MCF 10A (cell line): ENCODE results near the gene FBXO40. TPM values are rescaled to one million over a fixed set of nuclear protein-coding genes. Genes with fewer than 3 reads are reported as not detected.

ENCODE experiments used
- Bru-seq: library from RNA; stranded (reverse); fragments of 400-500 nt; gene quantifications from one replicate; lab custom pipeline; 2021; lab: Mats Ljungman, UMichigan
- BruChase-seq, 2 experiments: library from RNA; stranded (reverse); fragments of 400-500 nt; gene quantifications; one replicate each; lab custom pipeline; 2021; lab: Mats Ljungman, UMichigan
- BruUV-seq: library from RNA; stranded (reverse); fragments of 400-500 nt; replicated peaks from 2 replicates; lab custom pipeline; 2021; lab: Mats Ljungman, UMichigan
- CTCF ChIA-PET: fragments of 300-600 bp; sonication (Branson Sonifier 250); formaldehyde crosslinking; extraction: SDS; loops from one replicate; lab custom pipeline; 2021; ENCODE audit warnings: antibody characterized with exemption, inconsistent platforms; lab: Yijun Ruan, JAX
- POLR2A ChIA-PET: fragments of 300-600, 350-650 bp; sonication (Branson Sonifier 250); formaldehyde crosslinking; extraction: SDS; loops from one replicate; lab custom pipeline; 2020; ENCODE audit warnings: antibody characterized with exemption, inconsistent platforms; lab: Yijun Ruan, JAX
- DNase-seq: peaks from one replicate; pipeline ENCODE4 v3.0.0-alpha.2; 2018; ENCODE audit not compliant: unreplicated experiment
- H3K27ac Mint-ChIP-seq: one replicate; pipeline ENCODE4 v1.8.0; 2022; ENCODE audit warnings: mild to moderate bottlenecking, low read depth, mixed read lengths; ENCODE audit not compliant: unreplicated experiment
- H3K27me3 Mint-ChIP-seq: one replicate; pipeline ENCODE4 v1.8.0; 2022; ENCODE audit warnings: mixed read lengths; ENCODE audit not compliant: insufficient read depth, unreplicated experiment
- H3K36me3 Mint-ChIP-seq: one replicate; pipeline ENCODE4 v1.8.0; 2022; ENCODE audit warnings: mild to moderate bottlenecking, moderate library complexity, mixed read lengths; ENCODE audit not compliant: insufficient read depth, unreplicated experiment
- H3K4me1 Mint-ChIP-seq: one replicate; pipeline ENCODE4 v1.8.0; 2022; ENCODE audit warnings: mixed read lengths; ENCODE audit not compliant: insufficient read depth, unreplicated experiment
- H3K4me3 Mint-ChIP-seq: one replicate; pipeline ENCODE4 v1.8.0; 2022; ENCODE audit warnings: mild to moderate bottlenecking, moderate library complexity, mixed read lengths; ENCODE audit not compliant: unreplicated experiment
- H3K9me3 Mint-ChIP-seq: one replicate; pipeline ENCODE4 v1.8.0; 2022; ENCODE audit warnings: mixed read lengths; ENCODE audit not compliant: unreplicated experiment
- CTCF ChIP-seq: fragments of 200-600 bp; IDR thresholded peaks from one replicate; pipeline ENCODE4 v1.8.0; 2022; ENCODE audit warnings: antibody characterized with exemption, mild to moderate bottlenecking; ENCODE audit not compliant: unreplicated experiment
- intact Hi-C: fragments of 100-400 bp; cut with micrococcal nuclease; formaldehyde crosslinking; loops from 2 replicates; pipeline ENCODE4 v1.14.1; 2022
- long read RNA-seq: library from polyadenylated mRNA; stranded (forward); transcript quantifications from one replicate; pipeline ENCODE4 v2.0.0, GENCODE V29; 2022
- total RNA-seq: library from RNA; stranded (reverse); gene quantifications from 2 replicates; pipeline ENCODE4 v1.2.3, GENCODE V29; 2022

FBXO40 gene
- total RNA-seq (not detected in 2 replicates), Bru-seq, nascent RNA (not detected), BruChase-seq, experiment 1, labeled RNA remaining after a 6-hour chase (not detected), BruChase-seq, experiment 2, labeled RNA remaining after a 2-hour chase (percentile 1 among the genes with signal in this experiment)
- long read RNA-seq: 0 reads

- TF ChIP-seq CTCF: no peak
- POLR2A ChIA-PET: no interaction called here
- CTCF ChIA-PET: interaction anchor here (0.7 to 0.8 kb wide), 2 partner anchors 54 to 792 kb away, joined by 3 to 5 read pairs; no protein-coding TSS in a partner anchor
- DNase-seq: no peak
- Mint-ChIP-seq H3K9me3 (no peaks in the 10 kb centered on the region), H3K4me3 (no peak within 1 kb of the TSS), H3K36me3 (no peaks in the 10 kb centered on the region), H3K27me3 (no peaks in the 10 kb centered on the region), H3K27ac (no peak within 1 kb of the TSS), H3K4me1 (no peaks in the 10 kb centered on the region)
- no TSS peak for BruUV-seq
- intact Hi-C loops: no loop called here
Observed at GRCh38 chr3:121592856-121593702, at the start of gene FBXO40. Gene FBXO40 (plus strand): TSS chr3:121593379. CDS start chr3:121620576, 27,197 bp downstream.

GRCh38 chr3:121545049-121545573 is 48.1 kb upstream of the FBXO40 start:
- H3K36me3 Mint-ChIP-seq: peaks cover 5% of the 10 kb centered on the region
- TF ChIP-seq CTCF: no peak
- H3K27me3 Mint-ChIP-seq: no peaks in the 10 kb centered on the region
- no TSS peak for BruUV-seq
- DNase-seq: no peak
- CTCF ChIA-PET: interaction anchor here (0.6 to 3.5 kb wide), 7 partner anchors 13 to 1494 kb away, joined by 3 to 27 read pairs (median 3); no protein-coding TSS in a partner anchor
- POLR2A ChIA-PET: interaction anchor here (0.7 to 2.9 kb wide), 9 partner anchors 19 to 872 kb away, joined by 3 to 14 read pairs (median 3); partner anchors contain the start of genes FAM162A, MIX23 and WDR5B
- no peaks in the 10 kb centered on the region for H3K9me3 Mint-ChIP-seq
- intact Hi-C loops: loop anchor here (10.0 kb wide), 1 partner anchor 290 kb away; the partner anchor contains the start of genes EAF2 and IQCB1
- peak overlapping the region; percentile 82 for H3K27ac Mint-ChIP-seq
- H3K4me3 Mint-ChIP-seq: peak overlapping the region; percentile 75
- H3K4me1 Mint-ChIP-seq: peaks cover 16% of the 10 kb centered on the region

- Mint-ChIP-seq H3K27me3 (no peaks in the 10 kb centered on the region), H3K36me3 (no peaks in the 10 kb centered on the region), H3K27ac (peak within 1 kb of the TSS; percentile 82), H3K4me3 (peak within 1 kb of the TSS; percentile 75), H3K4me1 (peaks cover 16% of the 10 kb centered on the region), H3K9me3 (no peaks in the 10 kb centered on the region)
- intact Hi-C loops: loop anchor here (1.0 to 10.0 kb wide), 6 partner anchors 289 to 810 kb away; partner anchors contain the start of genes EAF2 and IQCB1
- DNase-seq: peak; percentile 96
- TSS peak; percentile 74 for BruUV-seq
- TF ChIP-seq CTCF: no peak
- POLR2A ChIA-PET: interaction anchor here (0.6 to 2.9 kb wide), 20 partner anchors 19 to 1721 kb away, joined by 3 to 14 read pairs (median 4); partner anchors contain the start of genes FAM162A, GOLGB1, MIX23 and WDR5B
- CTCF ChIA-PET: interaction anchor here (0.5 to 3.5 kb wide), 27 partner anchors 8 to 1788 kb away, joined by 3 to 27 read pairs (median 3); no protein-coding TSS in a partner anchor
Observed at GRCh38 chr3:121545574-121546455, 47.4 kb upstream of the FBXO40 start, which contains the start of gene POLQ. Gene POLQ (minus strand): TSS chr3:121545988. CDS start chr3:121545877, 111 bp downstream.
